IPS-20b (cell line): ENCODE results near the gene SRD5A1.

Experiments used
- H3K27ac ChIP-seq: one replicate; pipeline ENCODE4 v1.5.1; 2013; ENCODE audit warnings: low read length
- H3K27me3 ChIP-seq: 2 replicates; pipeline ENCODE4 v1.6.1; 2013; ENCODE audit warnings: mild to moderate bottlenecking, low read length, inconsistent platforms; ENCODE audit not compliant: insufficient read depth
- H3K36me3 ChIP-seq: 2 replicates; pipeline ENCODE4 v1.6.1; 2013; ENCODE audit warnings: low read depth, mild to moderate bottlenecking, inconsistent platforms, low read length, moderate library complexity; ENCODE audit not compliant: insufficient read depth
- H3K4me1 ChIP-seq: 2 replicates; pipeline ENCODE4 v1.6.1; 2013; ENCODE audit warnings: mild to moderate bottlenecking, control low read depth, inconsistent platforms, low read length, moderate library complexity; ENCODE audit not compliant: insufficient read depth
- H3K4me3 ChIP-seq: 2 replicates; pipeline ENCODE4 v1.5.1; 2013; ENCODE audit warnings: mild to moderate bottlenecking, low read length, inconsistent platforms
- H3K9ac ChIP-seq: 2 replicates; pipeline ENCODE4 v1.6.1; 2013; ENCODE audit warnings: low read depth, mild to moderate bottlenecking, inconsistent platforms, low read length, moderate library complexity
- H3K9me3 ChIP-seq: 2 replicates; pipeline ENCODE4 v1.6.1; 2013; ENCODE audit warnings: mild to moderate bottlenecking, low read depth, low read length, inconsistent platforms; ENCODE audit not compliant: insufficient read depth

SRD5A1 gene

GRCh38 chr5:6687505-6687904, 54.3 kb downstream of the SRD5A1 start:
- no peak overlapping the region for H3K9ac ChIP-seq
- H3K27ac ChIP-seq: no peak overlapping the region
- H3K4me1 ChIP-seq: no peaks in the 10 kb centered on the region
- H3K27me3 ChIP-seq: peaks cover 31% of the 10 kb centered on the region
- peak overlapping the region; percentile 83 for H3K4me3 ChIP-seq
- H3K36me3 ChIP-seq: no peaks in the 10 kb centered on the region
- H3K9me3 ChIP-seq: no peaks in the 10 kb centered on the region

GRCh38 chr5:6692906-6693305, 59.7 kb downstream of the SRD5A1 start:
- no peak overlapping the region for H3K4me3 ChIP-seq
- H3K27me3 ChIP-seq: peaks cover 5% of the 10 kb centered on the region
- no peak overlapping the region for H3K27ac ChIP-seq
- no peak overlapping the region for H3K9ac ChIP-seq
- H3K4me1 ChIP-seq: no peaks in the 10 kb centered on the region
- no peaks in the 10 kb centered on the region for H3K9me3 ChIP-seq
- no peaks in the 10 kb centered on the region for H3K36me3 ChIP-seq

GRCh38 chr5:6698696-6699095, 65.5 kb downstream of the SRD5A1 start:
- Histone ChIP-seq H3K9me3 (no peaks in the 10 kb centered on the region), H3K36me3 (no peaks in the 10 kb centered on the region), H3K9ac (no peak overlapping the region), H3K4me3 (no peak overlapping the region), H3K4me1 (peaks cover 22% of the 10 kb centered on the region), H3K27me3 (no peaks in the 10 kb centered on the region), H3K27ac (no peak overlapping the region)

DNA sequence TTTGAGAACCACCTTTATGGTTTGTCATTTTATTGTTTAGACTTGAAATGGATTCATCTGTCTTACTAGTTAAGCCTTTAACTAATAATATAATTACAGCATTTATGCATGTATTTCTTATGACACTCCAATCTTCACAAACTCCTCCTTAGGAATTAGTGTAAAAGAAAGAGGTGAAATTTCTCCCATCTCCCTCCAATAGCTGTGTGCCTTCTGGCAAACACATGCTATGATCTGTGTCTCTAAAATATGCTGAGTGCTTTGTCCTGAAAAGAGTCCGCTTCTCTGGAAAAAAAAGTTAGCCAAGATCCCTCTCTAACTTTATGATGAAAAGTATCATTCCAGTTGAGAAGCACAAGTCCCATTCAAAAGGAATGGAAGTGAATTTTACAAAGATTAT, 66.1 kb downstream of the SRD5A1 start:
- Histone ChIP-seq H3K27me3 (no peaks in the 10 kb centered on the region), H3K36me3 (no peaks in the 10 kb centered on the region), H3K4me1 (peaks cover 22% of the 10 kb centered on the region), H3K4me3 (no peak overlapping the region), H3K27ac (no peak overlapping the region), H3K9ac (no peak overlapping the region), H3K9me3 (no peaks in the 10 kb centered on the region)

DNA sequence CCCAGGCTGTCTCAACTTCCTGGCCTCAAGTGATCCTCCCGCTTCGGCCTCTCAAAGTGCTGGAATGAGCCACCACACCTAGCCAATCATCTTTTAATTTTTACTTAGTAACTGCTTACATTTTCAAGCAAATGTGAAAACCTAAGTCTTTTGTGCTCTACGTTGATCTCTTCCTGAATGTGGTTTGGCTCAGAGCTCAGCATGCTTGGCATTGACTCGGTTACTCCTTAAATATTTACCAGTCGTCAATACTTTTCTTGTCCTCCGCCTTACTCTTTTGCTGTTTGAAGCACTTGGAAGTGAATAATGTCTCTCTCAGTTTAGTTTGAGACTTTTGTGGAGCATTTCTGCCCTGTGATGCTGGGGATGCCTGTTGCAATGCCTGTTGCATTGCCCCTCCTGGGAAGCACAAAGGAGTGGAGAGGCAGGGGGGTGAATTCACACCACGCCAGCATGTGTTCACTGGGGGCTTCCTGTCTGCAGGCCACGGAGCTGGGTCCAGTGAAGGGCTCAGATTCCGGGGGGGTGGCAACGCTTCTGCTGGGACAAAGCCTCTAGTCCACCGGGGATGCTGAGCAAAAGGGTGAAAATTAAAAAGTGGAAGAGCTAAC, 66.9 kb downstream of the SRD5A1 start:
- Histone ChIP-seq H3K4me1 (peaks cover 22% of the 10 kb centered on the region), H3K9me3 (no peaks in the 10 kb centered on the region), H3K27me3 (no peaks in the 10 kb centered on the region), H3K9ac (peak overlapping the region; percentile 39; the same call in 1 of the 2 replicates), H3K4me3 (no peak overlapping the region), H3K27ac (no peak overlapping the region), H3K36me3 (no peaks in the 10 kb centered on the region)

DNA sequence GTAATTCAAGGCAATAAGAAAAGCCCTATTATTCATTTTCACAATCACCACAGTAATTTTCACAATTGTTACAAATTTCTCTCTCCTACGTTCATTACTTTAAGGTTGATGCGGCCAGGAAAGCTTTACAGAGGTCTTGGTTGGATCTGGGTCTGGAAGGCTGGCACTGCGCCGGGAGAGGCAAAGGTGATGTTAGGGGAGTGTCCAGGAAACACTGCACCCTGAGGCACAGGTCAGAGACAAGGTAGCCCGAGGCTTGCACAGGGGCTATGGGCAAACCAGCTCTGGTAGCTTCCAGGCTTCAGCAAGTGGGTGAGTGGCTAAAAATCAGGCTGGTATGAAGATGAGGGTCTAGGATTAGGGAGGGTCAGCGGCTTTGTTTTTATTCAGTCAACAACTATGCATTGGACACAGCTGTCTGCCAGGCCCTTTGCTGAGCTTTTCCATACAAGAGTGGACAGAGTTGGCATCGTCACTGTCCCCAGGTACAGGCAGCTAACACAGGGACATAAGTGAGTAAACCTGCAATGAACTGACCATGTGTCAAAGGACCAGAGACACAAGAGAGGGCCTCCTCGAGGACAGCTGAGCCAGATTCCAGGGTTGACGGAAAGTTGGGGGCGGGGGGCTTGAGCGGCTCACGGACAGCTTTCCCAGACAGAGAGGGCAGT, 67.6 kb downstream of the SRD5A1 start:
- Histone ChIP-seq H3K4me3 (no peak overlapping the region), H3K36me3 (no peaks in the 10 kb centered on the region), H3K27ac (no peak overlapping the region), H3K27me3 (no peaks in the 10 kb centered on the region), H3K9me3 (no peaks in the 10 kb centered on the region), H3K4me1 (peaks cover 22% of the 10 kb centered on the region), H3K9ac (peak overlapping the region; percentile 39; the same call in 1 of the 2 replicates)

GRCh38 chr5:6701491-6701890, 68.3 kb downstream of the SRD5A1 start:
- Histone ChIP-seq H3K9ac (no peak overlapping the region), H3K9me3 (no peaks in the 10 kb centered on the region), H3K4me1 (peaks cover 22% of the 10 kb centered on the region), H3K36me3 (no peaks in the 10 kb centered on the region), H3K4me3 (no peak overlapping the region), H3K27ac (no peak overlapping the region), H3K27me3 (no peaks in the 10 kb centered on the region)

- Histone ChIP-seq H3K36me3 (no peaks in the 10 kb centered on the region), H3K27me3 (no peaks in the 10 kb centered on the region), H3K4me1 (peaks cover 22% of the 10 kb centered on the region), H3K9me3 (no peaks in the 10 kb centered on the region), H3K27ac (no peak overlapping the region), H3K9ac (no peak overlapping the region), H3K4me3 (no peak overlapping the region)
Observed at GRCh38 chr5:6702633-6703032, 69.4 kb downstream of the SRD5A1 start.

- H3K36me3 ChIP-seq: no peaks in the 10 kb centered on the region
- H3K4me1 ChIP-seq: peaks cover 22% of the 10 kb centered on the region
- H3K9ac ChIP-seq: no peak overlapping the region
- H3K27me3 ChIP-seq: no peaks in the 10 kb centered on the region
- no peak overlapping the region for H3K27ac ChIP-seq
- no peaks in the 10 kb centered on the region for H3K9me3 ChIP-seq
- H3K4me3 ChIP-seq: no peak overlapping the region
Observed at GRCh38 chr5:6703806-6704205, 70.6 kb downstream of the SRD5A1 start.

DNA sequence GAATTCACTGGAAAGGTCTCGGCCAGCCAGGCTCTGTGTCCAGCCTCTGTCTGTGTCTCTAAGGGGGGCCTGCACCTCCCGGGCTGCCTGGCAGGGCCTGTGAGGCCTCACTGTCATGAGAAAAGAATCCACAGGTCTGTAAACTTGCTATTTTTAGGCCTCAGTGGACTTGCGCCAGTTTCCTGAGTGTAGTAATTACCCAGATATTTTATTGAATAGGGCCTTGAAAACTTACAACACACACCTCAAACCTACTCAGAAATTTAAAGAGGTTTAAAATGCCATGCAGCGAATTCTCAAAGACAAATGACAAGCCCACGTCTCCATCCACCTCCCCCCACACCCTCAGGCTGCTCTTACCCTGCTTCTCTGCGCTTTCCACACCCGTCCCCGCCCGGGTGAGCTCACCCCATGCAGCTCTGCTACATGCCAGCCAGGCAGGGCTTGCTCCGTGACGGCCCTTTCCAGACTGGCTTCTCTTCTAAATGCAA, 71.2 kb downstream of the SRD5A1 start:
- H3K4me3 ChIP-seq: no peak overlapping the region
- H3K27me3 ChIP-seq: no peaks in the 10 kb centered on the region
- H3K27ac ChIP-seq: no peak overlapping the region
- H3K9ac ChIP-seq: no peak overlapping the region
- peaks cover 22% of the 10 kb centered on the region for H3K4me1 ChIP-seq
- H3K36me3 ChIP-seq: no peaks in the 10 kb centered on the region
- no peaks in the 10 kb centered on the region for H3K9me3 ChIP-seq

DNA sequence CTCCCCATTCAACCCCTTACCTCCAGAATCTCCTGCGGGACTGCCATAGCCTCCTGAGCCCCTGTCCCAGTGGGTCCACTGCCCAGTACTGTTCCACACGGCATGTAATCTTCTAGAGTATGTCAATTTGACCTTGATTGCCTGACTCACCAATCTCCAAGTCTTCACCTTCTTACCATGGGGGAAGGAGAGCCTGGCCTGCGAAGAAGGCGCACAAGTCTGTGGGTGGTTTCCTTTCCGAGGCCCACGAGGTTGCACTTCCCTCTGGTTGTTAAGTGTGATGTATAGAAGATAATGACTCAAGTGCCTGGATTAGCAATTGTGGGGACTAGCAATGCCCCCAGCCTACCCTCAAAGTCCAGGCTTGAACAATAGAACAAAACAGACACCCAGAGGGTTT, 71.8 kb downstream of the SRD5A1 start:
- Histone ChIP-seq H3K27me3 (peaks cover under 1% of the 10 kb centered on the region; the same call in 1 of the 2 replicates), H3K9ac (no peak overlapping the region), H3K27ac (no peak overlapping the region)

GRCh38 chr5:6705959-6706358, 72.7 kb downstream of the SRD5A1 start:
- Histone ChIP-seq H3K36me3 (no peaks in the 10 kb centered on the region), H3K27ac (no peak overlapping the region), H3K27me3 (peaks cover 9% of the 10 kb centered on the region), H3K9me3 (no peaks in the 10 kb centered on the region), H3K9ac (no peak overlapping the region), H3K4me3 (no peak overlapping the region), H3K4me1 (peaks cover 7% of the 10 kb centered on the region)

More for the DNA sequence above, 71.8 kb downstream of the SRD5A1 start:
- Histone ChIP-seq H3K36me3 (no peaks in the 10 kb centered on the region), H3K4me3 (no peak overlapping the region), H3K9me3 (no peaks in the 10 kb centered on the region), H3K4me1 (peaks cover 16% of the 10 kb centered on the region)
